ENCODE results near the gene IL34.

The IL34 gene

DNA sequence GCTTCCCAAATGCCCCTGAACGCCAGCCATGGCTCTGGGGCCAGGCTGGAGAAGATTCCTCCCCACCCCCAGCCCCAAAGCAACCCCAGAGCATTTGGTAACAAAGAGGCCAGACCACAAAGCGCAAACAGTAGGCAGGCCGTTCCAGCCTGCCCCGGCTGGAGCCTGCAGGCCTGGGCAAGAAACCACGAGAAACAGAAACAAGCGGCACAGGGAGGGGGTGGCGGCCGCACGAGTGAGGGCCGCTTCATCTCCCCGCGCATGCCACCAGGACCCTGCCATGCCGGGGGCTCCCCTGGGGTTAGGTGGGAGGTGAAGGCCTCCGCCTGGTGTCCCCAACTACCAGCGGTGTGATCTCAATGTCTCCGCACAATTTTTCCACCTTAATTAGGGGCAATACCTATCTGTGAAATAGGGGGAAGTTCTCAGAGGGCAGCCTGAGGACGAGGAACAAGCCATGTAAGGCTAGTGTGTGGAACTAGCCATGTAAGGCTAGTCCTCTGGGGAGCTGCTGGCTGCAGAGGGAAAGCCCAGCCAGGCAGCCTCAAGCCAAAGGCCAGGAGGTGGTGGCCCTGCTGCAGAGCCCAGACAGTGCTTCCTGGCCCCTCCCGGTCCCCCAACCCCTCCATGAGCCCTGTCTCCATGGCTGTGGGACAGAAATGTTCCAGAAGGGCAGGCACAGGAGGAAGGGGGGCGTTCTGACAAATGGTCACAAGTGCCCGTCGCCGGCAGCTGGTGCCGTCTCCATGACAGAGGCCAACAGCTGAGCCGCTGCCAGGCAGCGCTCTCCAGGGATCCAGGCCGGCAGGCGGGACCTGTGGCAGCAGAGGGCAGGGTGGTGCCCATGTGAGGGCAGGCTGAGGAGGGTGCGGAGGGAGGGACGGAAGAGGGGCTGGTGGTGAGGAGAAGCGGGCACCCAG, 54.0 kb downstream of the IL34 start:
- no peak overlapping the region for H3K4me3 Mint-ChIP-seq
- DNase-seq (ENCODE audit: low spot score in 2 of 2) (no peak), ATAC-seq (ENCODE audit: low read depth) (no peak)
- H3K9me3 Mint-ChIP-seq, result no peaks in the 10 kb centered on the region
- H3K4me1 Mint-ChIP-seq, result no peaks in the 10 kb centered on the region
- no peak overlapping the region for H3K27ac Mint-ChIP-seq
- H3K36me3 Mint-ChIP-seq, result peaks cover 15% of the 10 kb centered on the region
- H3K27me3 Mint-ChIP-seq, result no peaks in the 10 kb centered on the region

GRCh38 chr16:70701036-70701435, 54.7 kb downstream of the IL34 start:
- ATAC-seq (ENCODE audit: low read depth) (no peak), DNase-seq (ENCODE audit: low spot score in 2 of 2) (no peak)
- Mint-ChIP-seq H3K36me3 (peaks cover 12% of the 10 kb centered on the region), H3K27me3 (no peaks in the 10 kb centered on the region), H3K27ac (no peak overlapping the region), H3K9me3 (no peaks in the 10 kb centered on the region), H3K4me1 (no peaks in the 10 kb centered on the region), H3K4me3 (no peak overlapping the region)

DNA sequence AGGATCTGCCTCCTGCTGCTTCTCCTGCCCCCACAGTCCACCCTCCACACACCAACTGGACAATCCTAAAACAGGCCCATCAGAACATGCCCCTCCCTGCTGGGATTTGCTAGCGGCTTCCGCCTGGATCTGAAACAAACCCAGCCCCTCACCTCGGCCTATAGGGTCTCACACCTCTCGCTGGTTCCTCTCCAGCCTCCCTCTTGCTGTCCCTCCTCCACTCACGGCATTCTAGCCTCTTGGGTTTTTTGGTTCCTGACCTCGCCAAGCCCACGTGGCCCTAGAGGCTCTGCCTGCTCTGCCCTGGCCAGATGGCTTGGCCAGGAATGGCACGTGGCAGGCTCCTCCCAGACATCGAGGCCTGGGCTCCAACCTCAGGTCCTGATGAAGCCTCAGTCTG, 55.2 kb downstream of the IL34 start:
- ATAC-seq (ENCODE audit: low read depth), result no peak
- H3K36me3 Mint-ChIP-seq, result peaks cover 12% of the 10 kb centered on the region

GRCh38 chr16:70701998-70702397, 55.6 kb downstream of the IL34 start:
- H3K27me3 Mint-ChIP-seq, result no peaks in the 10 kb centered on the region
- no peaks in the 10 kb centered on the region for H3K9me3 Mint-ChIP-seq
- H3K27ac Mint-ChIP-seq, result no peak overlapping the region
- no peaks in the 10 kb centered on the region for H3K4me1 Mint-ChIP-seq
- ATAC-seq (ENCODE audit: low read depth) (no peak), DNase-seq (ENCODE audit: low spot score in 2 of 2) (no peak)
- peaks cover 12% of the 10 kb centered on the region for H3K36me3 Mint-ChIP-seq
- no peak overlapping the region for H3K4me3 Mint-ChIP-seq

More for the DNA sequence above, 55.2 kb downstream of the IL34 start:
- no peak overlapping the region for H3K27ac Mint-ChIP-seq
- no peaks in the 10 kb centered on the region for H3K4me1 Mint-ChIP-seq
- H3K9me3 Mint-ChIP-seq, result no peaks in the 10 kb centered on the region
- H3K4me3 Mint-ChIP-seq, result no peak overlapping the region
- no peaks in the 10 kb centered on the region for H3K27me3 Mint-ChIP-seq
- no peak for DNase-seq (ENCODE audit: low spot score in 2 of 2)

DNA sequence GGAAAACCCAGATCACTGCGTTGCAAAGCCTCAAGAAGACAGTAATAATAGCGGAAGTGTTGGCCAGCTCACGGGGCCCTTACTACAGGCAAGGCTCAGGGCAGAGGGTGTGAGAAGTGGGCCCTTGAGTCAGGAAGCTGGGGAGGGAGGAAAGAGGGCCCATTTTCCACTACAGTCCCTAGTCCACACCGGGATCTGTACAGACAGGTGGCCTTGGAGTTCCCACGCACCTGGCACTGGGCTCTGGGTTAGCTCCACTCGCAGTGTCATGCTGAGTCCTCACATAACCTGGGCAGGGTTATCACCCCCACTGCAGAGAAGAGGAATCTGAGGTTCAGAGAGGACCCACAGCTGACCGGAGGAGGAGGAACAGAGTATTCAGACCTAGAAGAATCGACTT, 56.3 kb downstream of the IL34 start:
- Mint-ChIP-seq H3K27me3 (no peaks in the 10 kb centered on the region), H3K4me1 (no peaks in the 10 kb centered on the region), H3K27ac (no peak overlapping the region), H3K9me3 (no peaks in the 10 kb centered on the region), H3K36me3 (peaks cover 12% of the 10 kb centered on the region), H3K4me3 (no peak overlapping the region)
- DNase-seq (ENCODE audit: low spot score in 2 of 2) (no peak), ATAC-seq (ENCODE audit: low read depth) (no peak)

DNA sequence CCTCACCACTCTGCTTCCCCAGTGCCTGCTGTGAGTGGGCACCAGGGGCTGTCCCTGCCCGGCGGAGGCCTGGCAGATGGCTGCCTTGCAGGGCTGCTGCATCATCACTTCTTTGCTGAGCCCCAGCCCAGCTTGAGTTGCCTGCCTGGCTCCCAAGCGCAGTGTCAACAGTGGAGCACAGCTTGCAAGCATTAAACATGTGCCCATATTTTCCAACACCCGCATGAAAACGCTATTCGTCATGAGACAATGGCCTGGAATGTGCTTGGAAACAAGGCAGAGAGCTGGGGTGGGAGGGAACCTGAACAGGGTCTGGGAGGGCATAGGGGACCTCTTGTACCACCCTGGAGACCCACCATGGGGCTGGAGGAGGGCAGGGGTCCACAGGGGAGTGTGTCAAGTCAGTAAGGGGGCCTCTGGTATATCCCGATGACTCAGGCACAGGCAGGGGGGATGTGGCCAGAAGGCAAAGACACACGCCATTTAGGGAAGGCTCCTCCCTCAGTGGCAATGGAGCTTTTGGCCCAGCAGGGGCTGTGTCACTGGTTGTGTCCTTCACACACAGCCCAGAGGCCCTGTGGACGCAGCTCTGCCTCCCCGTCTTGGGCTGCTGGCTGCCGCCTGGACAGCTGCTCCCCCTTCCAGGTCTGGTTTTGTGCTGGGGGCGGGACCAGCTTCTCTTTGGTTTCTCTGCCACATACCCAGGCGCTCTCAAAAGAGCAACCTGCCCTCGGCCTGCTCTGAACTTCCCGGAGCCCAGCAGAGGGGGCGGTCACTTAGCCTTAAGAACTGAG, 56.9 kb downstream of the IL34 start:
- H3K9me3 Mint-ChIP-seq, result no peaks in the 10 kb centered on the region
- no peak overlapping the region for H3K4me3 Mint-ChIP-seq
- no peak overlapping the region for H3K27ac Mint-ChIP-seq
- no peak for ATAC-seq (ENCODE audit: low read depth)
- peaks cover 13% of the 10 kb centered on the region for H3K36me3 Mint-ChIP-seq
- H3K4me1 Mint-ChIP-seq, result no peaks in the 10 kb centered on the region
- no peak for DNase-seq (ENCODE audit: low spot score in 2 of 2)
- no peaks in the 10 kb centered on the region for H3K27me3 Mint-ChIP-seq

- no peak overlapping the region for H3K4me3 Mint-ChIP-seq
- no peaks in the 10 kb centered on the region for H3K27me3 Mint-ChIP-seq
- no peak overlapping the region for H3K27ac Mint-ChIP-seq
- H3K9me3 Mint-ChIP-seq, result no peaks in the 10 kb centered on the region
- H3K36me3 Mint-ChIP-seq, result peaks cover 13% of the 10 kb centered on the region
- no peaks in the 10 kb centered on the region for H3K4me1 Mint-ChIP-seq
- DNase-seq (ENCODE audit: low spot score in 2 of 2), result no peak
- no peak for ATAC-seq (ENCODE audit: low read depth)
These were observed 57.5 kb downstream of the IL34 start for GRCh38 chr16:70703835-70704381.

DNA sequence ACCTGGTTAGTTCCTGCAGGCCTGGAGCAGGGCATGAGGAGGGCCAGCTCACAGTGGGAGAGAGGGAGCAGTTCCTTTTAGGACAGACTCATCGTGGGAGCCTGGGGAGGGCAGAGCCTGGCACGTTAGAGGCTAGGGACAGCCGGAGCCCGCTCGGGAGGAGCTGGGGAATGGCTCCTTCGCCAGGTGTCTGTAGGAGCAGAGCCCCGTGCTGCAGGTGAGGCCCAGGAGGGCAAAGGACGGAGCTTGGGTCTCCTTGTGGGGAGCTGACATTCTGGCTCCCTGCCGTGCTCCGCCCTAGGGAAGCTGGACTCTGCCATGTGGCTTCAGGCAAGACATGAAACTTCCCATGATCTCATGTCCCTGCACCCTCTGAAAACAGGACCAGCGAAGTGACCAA, 58.2 kb downstream of the IL34 start:
- Mint-ChIP-seq H3K36me3 (peaks cover 8% of the 10 kb centered on the region), H3K4me1 (no peaks in the 10 kb centered on the region), H3K4me3 (no peak overlapping the region), H3K9me3 (no peaks in the 10 kb centered on the region), H3K27me3 (no peaks in the 10 kb centered on the region), H3K27ac (no peak overlapping the region)
- ATAC-seq (ENCODE audit: low read depth) (no peak), DNase-seq (ENCODE audit: low spot score in 2 of 2) (no peak)

- Mint-ChIP-seq H3K27ac (no peak overlapping the region), H3K4me1 (no peaks in the 10 kb centered on the region), H3K36me3 (peaks cover 8% of the 10 kb centered on the region), H3K27me3 (no peaks in the 10 kb centered on the region), H3K9me3 (no peaks in the 10 kb centered on the region), H3K4me3 (no peak overlapping the region)
- no peak for DNase-seq (ENCODE audit: low spot score in 2 of 2)
- ATAC-seq (ENCODE audit: low read depth), result no peak
These were observed 58.7 kb downstream of the IL34 start for GRCh38 chr16:70705056-70705455.

- no peak for DNase-seq (ENCODE audit: low spot score in 2 of 2)
- Mint-ChIP-seq H3K36me3 (peaks cover 10% of the 10 kb centered on the region), H3K27ac (no peak overlapping the region), H3K27me3 (no peaks in the 10 kb centered on the region), H3K4me1 (no peaks in the 10 kb centered on the region), H3K4me3 (no peak overlapping the region), H3K9me3 (no peaks in the 10 kb centered on the region)
- ATAC-seq (ENCODE audit: low read depth), result no peak
These were observed 60.6 kb downstream of the IL34 start for GRCh38 chr16:70706948-70707465.

DNA sequence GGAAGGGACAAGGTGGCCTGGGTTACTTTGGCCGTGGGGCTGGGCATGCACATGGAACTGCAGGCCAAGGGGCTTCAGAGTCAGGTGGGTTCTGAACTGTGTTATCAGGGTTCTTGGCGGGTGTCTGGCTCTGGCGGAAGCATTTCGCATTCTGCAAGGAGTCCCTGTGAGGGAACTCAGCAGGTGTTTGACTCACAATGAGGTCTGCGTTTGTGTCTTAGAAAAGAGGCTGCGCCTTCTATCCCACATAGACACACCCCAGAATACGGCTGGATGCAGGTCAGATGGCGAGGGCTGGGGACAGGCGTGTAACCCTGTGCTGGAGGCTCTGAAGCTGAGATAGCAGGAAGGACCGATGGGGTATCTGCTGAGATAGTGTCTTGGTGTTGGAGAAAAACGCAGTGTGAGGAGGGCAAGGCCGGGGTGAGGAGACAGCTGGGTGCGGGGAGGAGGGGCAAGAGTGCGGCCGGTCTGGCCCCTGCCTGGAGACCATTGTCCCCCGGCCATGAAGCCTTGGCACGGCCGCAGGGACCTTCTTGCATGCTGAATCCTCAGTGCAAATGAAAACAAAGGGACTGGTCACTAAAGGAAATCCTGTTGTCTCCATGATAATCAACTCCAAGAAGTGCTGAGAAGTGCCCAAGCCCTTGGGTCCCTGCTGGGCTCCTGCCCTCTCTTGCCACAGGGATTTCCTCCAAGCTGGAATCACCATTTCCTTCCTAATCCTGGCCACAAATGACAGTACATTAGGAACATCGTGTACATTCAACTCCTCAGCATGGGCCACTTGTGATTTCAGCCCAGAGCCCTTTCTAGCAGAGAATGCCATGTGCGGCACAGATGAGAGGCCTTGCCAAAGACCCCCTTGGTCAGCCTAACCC, 62.2 kb downstream of the IL34 start:
- no peaks in the 10 kb centered on the region for H3K9me3 Mint-ChIP-seq
- peaks cover 10% of the 10 kb centered on the region for H3K36me3 Mint-ChIP-seq
- no peak overlapping the region for H3K27ac Mint-ChIP-seq
- ATAC-seq (ENCODE audit: low read depth) (no peak), DNase-seq (ENCODE audit: low spot score in 2 of 2) (no peak)
- no peaks in the 10 kb centered on the region for H3K27me3 Mint-ChIP-seq
- no peak overlapping the region for H3K4me3 Mint-ChIP-seq
- no peaks in the 10 kb centered on the region for H3K4me1 Mint-ChIP-seq

DNA sequence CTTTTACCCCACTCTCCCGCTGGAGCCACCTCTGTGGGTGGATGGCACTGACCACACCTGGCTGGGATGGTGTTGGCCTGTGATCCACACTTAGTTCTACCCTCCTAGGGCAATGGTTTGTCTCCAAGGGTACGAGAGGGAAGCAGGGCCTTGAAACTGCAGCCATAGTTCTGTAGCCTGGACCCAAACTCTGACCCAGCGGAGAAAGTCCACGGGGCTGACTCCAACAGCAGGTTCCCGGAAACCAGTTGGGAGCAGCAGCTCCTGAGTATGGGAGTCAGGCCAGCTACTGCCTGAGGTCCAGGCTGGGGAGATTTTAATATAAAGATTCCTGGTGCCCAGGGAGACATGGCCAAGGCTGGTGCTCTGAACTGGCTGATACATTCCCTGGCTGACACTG, 63.1 kb downstream of the IL34 start:
- no peak overlapping the region for H3K4me3 Mint-ChIP-seq
- no peaks in the 10 kb centered on the region for H3K4me1 Mint-ChIP-seq
- H3K27me3 Mint-ChIP-seq, result no peaks in the 10 kb centered on the region
- ATAC-seq (ENCODE audit: low read depth) (no peak), DNase-seq (ENCODE audit: low spot score in 2 of 2) (no peak)
- no peaks in the 10 kb centered on the region for H3K9me3 Mint-ChIP-seq
- no peak overlapping the region for H3K27ac Mint-ChIP-seq
- H3K36me3 Mint-ChIP-seq, result peaks cover 10% of the 10 kb centered on the region

GRCh38 chr16:70709942-70710341, 63.6 kb downstream of the IL34 start:
- DNase-seq (ENCODE audit: low spot score in 2 of 2), result no peak
- Mint-ChIP-seq H3K4me3 (no peak overlapping the region), H3K36me3 (peaks cover 10% of the 10 kb centered on the region), H3K9me3 (no peaks in the 10 kb centered on the region), H3K27ac (no peak overlapping the region), H3K4me1 (no peaks in the 10 kb centered on the region), H3K27me3 (no peaks in the 10 kb centered on the region)
- no peak for ATAC-seq (ENCODE audit: low read depth)
